Esophagus (tissue), 2 donors: ENCODE measurements around the gene RNASE8. TPM values are rescaled to one million over a fixed set of nuclear protein-coding genes. Genes with fewer than 3 reads are reported as not detected.

ENCODE experiments used
- H3K27ac ChIP-seq, 2 donors: one replicate each; pipeline ENCODE4 v1.5.1; 2013; ENCODE audit warnings: low read depth in 2 of 2, mild to moderate bottlenecking in 2 of 2, inconsistent platforms in 1 of 2, low read length in 1 of 2, moderate library complexity in 1 of 2
- H3K27me3 ChIP-seq, 2 donors: one replicate each; pipeline ENCODE4 v1.6.1; 2013; ENCODE audit warnings: low read length in 2 of 2, control low read depth in 1 of 2, mild to moderate bottlenecking in 1 of 2; ENCODE audit not compliant: insufficient read depth in 2 of 2, control insufficient read depth in 1 of 2
- H3K36me3 ChIP-seq, 2 donors: one replicate each; pipeline ENCODE4 v1.6.1; 2013; ENCODE audit warnings: low read length in 1 of 2; ENCODE audit not compliant: control insufficient read depth in 2 of 2, insufficient read depth in 2 of 2
- H3K4me1 ChIP-seq, 2 donors: one replicate each; pipeline ENCODE4 v1.6.1; 2013; ENCODE audit warnings: low read length in 1 of 2; ENCODE audit not compliant: control insufficient read depth in 2 of 2, insufficient read depth in 2 of 2
- H3K4me3 ChIP-seq, 2 donors: one replicate each; pipeline ENCODE4 v1.5.1; 2013; ENCODE audit warnings: low read length in 2 of 2, mild to moderate bottlenecking in 2 of 2, low read depth in 1 of 2, moderate library complexity in 1 of 2
- H3K9me3 ChIP-seq, 2 donors: one replicate each; pipeline ENCODE4 v1.6.1; 2013; ENCODE audit warnings: mild to moderate bottlenecking in 2 of 2, low read depth in 1 of 2, low read length in 1 of 2, moderate library complexity in 1 of 2; ENCODE audit not compliant: control insufficient read depth in 2 of 2, insufficient read depth in 1 of 2
- WGBS, 2 donors: extraction: QIAGEN DNeasy Blood & Tissue Kit; methylation state at CpG; one replicate each; pipeline ENCODE4 v1.1.7; 2013; 5-methylcytosine and 5-hydroxymethylcytosine counted together
- polyA plus RNA-seq, 2 donors: library from polyadenylated mRNA; stranded (reverse); fragments of 200-250 nt; gene quantifications; one replicate each; pipeline ENCODE4 v1.2.3, GENCODE V29; 2013
- donor health status: healthy with polysubstance abuse.
- donor health status: Bipolar disorder and iron deficiency.

Gene RNASE8
- polyA plus RNA-seq, 2 donors, result not detected

DNA sequence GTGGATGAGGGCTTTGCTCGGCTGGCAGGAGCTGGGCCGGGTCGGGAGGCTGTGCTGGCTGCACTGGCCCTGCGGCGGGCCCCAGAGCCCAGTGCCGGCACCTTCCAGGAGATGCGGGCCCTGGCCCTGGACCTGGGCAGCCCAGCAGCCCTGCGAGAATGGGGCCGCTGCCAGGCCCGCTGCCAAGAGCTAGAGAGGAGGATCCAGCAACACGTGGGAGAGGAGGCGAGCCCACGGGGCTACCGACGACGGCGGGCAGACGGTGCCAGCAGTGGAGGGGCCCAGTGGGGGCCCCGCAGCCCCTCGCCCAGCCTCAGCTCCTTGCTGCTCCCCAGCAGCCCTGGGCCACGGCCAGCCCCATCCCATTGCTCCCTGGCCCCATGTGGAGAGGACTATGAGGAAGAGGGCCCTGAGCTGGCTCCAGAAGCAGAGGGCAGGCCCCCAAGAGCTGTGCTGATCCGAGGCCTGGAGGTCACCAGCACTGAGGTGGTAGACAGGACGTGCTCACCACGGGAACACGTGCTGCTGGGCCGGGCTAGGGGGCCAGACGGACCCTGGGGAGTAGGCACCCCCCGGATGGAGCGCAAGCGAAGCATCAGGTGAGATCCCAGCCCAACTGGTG is 24.0 kb downstream of the RNASE8 start:
- no peaks in the 10 kb centered on the region for H3K27me3 ChIP-seq
- H3K9me3 ChIP-seq, result no peaks in the 10 kb centered on the region
- H3K4me3 ChIP-seq, result no peak overlapping the region
- peaks cover 0 to 10% of the 10 kb centered on the region in 2 donors for H3K36me3 ChIP-seq
- no peaks in the 10 kb centered on the region for H3K4me1 ChIP-seq
- 86 to 93% methylated on average over 28 to 30 of the region's 30 CpGs for WGBS, 2 donors
- no peak overlapping the region for H3K27ac ChIP-seq

DNA sequence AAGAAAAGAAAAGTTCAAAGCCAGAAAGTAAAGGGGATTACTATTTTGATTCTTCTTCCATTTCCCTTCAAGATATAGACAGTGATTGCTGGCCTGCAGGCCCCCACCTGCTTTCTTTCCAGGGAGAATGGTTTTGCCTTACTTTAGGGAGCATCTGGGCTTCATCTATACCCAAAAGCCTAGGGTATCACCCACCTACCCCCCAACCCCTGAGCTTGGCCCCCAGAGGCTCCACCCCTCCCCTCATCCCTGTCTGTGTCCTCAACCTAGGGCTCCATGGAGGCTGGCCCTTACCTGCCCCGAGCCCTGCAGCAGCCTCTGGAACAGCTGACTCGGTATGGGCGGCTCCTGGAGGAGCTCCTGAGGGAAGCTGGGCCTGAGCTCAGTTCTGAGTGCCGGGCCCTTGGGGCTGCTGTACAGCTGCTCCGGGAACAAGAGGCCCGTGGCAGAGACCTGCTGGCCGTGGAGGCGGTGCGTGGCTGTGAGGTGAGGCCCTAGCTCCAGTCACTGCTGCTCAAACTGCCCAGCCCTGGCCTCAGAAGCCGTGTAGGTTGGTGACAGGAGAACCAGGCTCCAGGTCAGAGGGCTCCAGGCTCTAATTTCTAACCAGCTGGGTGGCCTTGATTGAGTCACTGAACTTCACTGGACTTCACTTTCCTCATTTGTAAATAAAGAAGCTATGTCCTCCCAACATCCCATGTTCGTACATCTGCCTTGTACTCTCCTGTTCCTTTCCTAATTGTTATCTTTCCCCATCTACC is 26.1 kb downstream of the RNASE8 start:
- no peaks in the 10 kb centered on the region for H3K4me1 ChIP-seq
- H3K36me3 ChIP-seq, result peaks cover 0 to 10% of the 10 kb centered on the region in 2 donors
- no peaks in the 10 kb centered on the region for H3K9me3 ChIP-seq
- H3K4me3 ChIP-seq, result no peak overlapping the region
- no peaks in the 10 kb centered on the region for H3K27me3 ChIP-seq
- no peak overlapping the region for H3K27ac ChIP-seq
- 82 to 83% methylated on average over 11 of the region's 11 CpGs for WGBS, 2 donors

DNA sequence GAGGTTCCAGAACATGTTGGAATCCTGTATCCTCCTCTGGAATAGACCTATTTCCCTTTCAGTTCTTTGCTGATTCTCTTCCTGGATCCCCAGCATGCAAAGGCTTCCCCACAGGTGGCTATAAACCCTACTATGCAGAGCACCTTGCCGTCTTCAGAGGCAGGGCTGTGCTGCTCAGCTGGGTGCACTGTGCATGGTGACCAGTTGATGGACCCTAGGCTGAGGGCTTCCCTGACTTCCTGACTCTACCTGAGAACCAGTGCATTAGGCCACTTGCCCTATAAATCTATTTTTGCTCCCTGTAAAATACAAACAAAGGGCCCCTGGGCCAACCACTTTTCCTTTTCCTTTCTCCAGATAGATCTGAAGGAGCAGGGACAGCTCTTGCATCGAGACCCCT is 26.8 kb downstream of the RNASE8 start:
- Histone ChIP-seq H3K27me3 (no peaks in the 10 kb centered on the region), H3K4me3 (no peak overlapping the region), H3K36me3 (peaks cover 3 to 10% of the 10 kb centered on the region in 2 donors), H3K9me3 (no peaks in the 10 kb centered on the region), H3K4me1 (no peaks in the 10 kb centered on the region), H3K27ac (no peak overlapping the region)
- WGBS, 2 donors, result 84 to 96% methylated on average over 2 of the region's 2 CpGs

DNA sequence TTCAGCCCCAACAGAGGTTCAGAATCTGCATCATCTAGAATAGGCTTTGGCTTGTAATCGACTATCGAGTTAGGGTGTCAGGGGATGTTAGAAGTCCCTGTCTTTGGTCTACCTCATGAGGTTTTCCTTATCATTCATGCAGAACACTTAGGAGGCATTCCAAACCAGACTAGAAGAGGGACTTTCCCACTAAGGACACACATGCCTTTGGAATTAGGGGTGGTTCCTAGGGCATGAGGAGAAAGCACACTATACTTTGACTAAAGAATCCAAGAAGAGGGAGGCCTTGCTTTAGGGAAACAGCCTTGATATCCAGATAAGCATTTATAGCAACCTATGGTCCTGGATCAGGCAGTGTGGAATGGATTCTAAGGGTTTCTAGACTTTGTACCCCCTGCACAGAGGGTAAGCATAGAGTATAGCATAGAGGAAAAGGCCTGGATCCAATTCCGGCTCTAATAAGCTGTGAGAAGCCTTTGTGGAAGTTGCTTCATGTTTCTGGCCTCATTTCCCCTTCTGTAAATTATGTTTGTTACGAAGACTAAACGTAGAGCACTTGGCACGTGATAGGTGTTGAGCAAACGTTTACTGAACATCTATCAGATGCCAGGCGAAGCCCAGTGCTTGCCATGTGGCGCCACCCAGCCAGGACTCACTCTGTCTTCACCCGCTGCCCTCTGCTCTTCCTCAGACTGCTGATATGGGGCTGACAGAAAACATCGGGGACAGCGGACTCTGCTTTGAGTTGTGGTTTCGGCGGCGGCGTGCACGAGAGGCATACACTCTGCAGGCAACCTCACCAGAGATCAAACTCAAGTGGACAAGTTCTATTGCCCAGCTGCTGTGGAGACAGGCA is 27.6 kb downstream of the RNASE8 start:
- H3K36me3 ChIP-seq, result peaks cover 3 to 14% of the 10 kb centered on the region in 2 donors
- H3K27ac ChIP-seq, result no peak overlapping the region
- no peak overlapping the region for H3K4me3 ChIP-seq
- 63 to 69% methylated on average over 17 of the region's 17 CpGs for whole genome bisulfite sequencing, 2 donors
- H3K27me3 ChIP-seq, result no peaks in the 10 kb centered on the region
- H3K4me1 ChIP-seq, result no peaks in the 10 kb centered on the region
- H3K9me3 ChIP-seq, result no peaks in the 10 kb centered on the region

DNA sequence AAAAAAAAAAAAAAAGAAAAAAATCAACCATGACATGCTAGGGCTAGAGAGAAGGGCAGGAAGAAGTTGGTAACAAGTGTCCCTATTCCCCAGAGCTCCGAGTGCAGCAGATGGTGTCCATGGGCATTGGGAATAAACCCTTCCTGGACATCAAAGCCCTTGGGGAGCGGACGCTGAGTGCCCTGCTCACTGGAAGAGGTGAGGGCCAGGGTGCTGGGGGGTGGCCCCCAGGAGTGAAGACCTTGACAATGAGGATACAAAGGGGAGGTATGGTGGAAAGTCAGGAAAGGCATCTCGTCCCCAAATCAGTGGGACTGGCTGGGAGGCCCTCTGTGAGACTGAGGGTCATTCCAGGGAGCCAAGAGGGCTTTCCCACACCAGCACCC is 29.3 kb downstream of the RNASE8 start:
- peaks cover 3 to 25% of the 10 kb centered on the region in 2 donors for H3K36me3 ChIP-seq

DNA sequence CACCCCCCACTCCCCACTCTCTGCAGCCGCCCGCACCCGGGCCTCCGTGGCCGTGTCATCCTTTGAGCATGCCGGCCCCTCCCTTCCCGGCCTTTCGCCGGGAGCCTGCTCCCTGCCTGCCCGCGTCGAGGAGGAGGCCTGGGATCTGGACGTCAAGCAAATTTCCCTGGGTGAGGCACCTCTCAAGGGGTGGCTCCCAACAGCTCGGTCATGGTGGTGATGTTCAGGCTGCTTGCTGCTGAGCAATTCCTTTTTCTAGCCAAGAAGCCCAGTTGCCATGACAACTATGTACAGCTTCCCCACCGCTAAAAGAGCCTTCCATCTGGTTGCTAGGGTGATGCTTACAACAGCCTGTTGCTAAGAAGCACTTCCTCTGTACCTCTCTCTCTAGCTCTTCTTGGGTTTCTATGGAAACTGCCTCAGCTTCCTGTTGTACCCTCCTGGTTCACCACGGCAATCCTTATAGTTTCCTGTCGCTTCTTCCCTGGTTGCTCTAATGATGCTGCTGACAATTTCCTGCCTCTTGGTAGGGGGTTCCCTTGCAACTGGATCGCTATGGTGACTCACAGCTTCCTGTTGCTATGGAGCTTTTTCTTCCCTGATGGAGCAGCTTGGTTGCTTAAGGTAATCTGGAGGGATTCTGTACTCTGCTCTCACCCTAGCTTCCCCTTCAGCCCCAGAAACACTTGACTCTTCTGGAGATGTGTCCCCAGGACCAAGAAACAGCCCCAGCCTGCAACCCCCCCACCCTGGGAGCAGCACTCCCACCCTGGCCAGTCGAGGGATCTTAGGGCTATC is 29.9 kb downstream of the RNASE8 start:
- no peaks in the 10 kb centered on the region for H3K4me1 ChIP-seq
- H3K4me3 ChIP-seq, result no peak overlapping the region
- no peak overlapping the region for H3K27ac ChIP-seq
- no peaks in the 10 kb centered on the region for H3K27me3 ChIP-seq
- H3K36me3 ChIP-seq, result peaks cover 3 to 25% of the 10 kb centered on the region in 2 donors
- whole genome bisulfite sequencing, 2 donors, result 37 to 40% methylated on average over 19 of the region's 19 CpGs
- H3K9me3 ChIP-seq, result no peaks in the 10 kb centered on the region

More for the DNA sequence above, 29.3 kb downstream of the RNASE8 start:
- H3K27ac ChIP-seq, result no peak overlapping the region
- no peaks in the 10 kb centered on the region for H3K4me1 ChIP-seq
- no peak overlapping the region for H3K4me3 ChIP-seq
- no peaks in the 10 kb centered on the region for H3K27me3 ChIP-seq
- H3K9me3 ChIP-seq, result no peaks in the 10 kb centered on the region
- WGBS, 2 donors, result 90% methylated on average over 4 of the region's 4 CpGs

DNA sequence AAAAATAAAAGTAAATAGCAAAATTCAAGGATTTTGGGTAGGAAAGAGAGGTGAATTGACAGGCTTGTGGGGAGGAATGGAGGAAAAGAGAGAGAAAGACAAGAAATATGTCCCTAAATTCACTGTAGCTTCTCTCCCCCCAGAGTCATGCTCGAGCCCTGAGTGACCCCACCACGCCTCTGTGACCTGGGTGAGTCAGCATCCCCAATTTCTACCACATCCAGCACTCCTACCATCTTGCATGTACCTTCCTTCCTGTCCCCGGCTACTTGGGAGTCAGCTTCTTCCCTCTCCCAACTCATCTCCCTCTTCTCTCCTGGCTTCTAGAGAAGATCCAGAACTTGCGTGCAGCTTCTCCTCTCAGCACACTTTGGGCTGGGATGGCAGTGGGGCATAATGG is 31.1 kb downstream of the RNASE8 start:
- Histone ChIP-seq H3K36me3 (peaks cover 3 to 30% of the 10 kb centered on the region in 2 donors), H3K27me3 (no peaks in the 10 kb centered on the region), H3K9me3 (no peaks in the 10 kb centered on the region), H3K4me1 (no peaks in the 10 kb centered on the region), H3K27ac (no peak overlapping the region), H3K4me3 (no peak overlapping the region)
- 73 to 80% methylated on average over 4 of the region's 4 CpGs for WGBS, 2 donors

DNA sequence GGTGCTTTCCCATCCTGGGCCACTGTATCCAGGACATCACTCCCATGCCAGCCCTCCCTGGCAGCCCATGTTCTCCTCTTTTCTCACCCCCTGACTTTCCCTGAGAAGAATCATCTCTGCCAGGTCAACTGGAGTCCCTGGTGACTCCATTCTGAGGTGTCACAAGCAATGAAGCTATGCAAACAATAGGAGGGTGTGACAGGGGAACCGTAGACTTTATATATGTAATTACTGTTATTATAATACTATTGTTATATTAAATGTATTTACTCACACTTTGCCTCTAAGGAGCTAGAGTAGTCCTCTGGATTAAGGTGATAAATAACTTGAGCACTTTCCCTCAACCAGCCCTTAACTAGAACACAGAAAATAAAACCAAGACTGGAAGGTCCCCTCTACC is 31.6 kb downstream of the RNASE8 start:
- WGBS, 2 donors, result 38 to 40% methylated on average over 1 of the region's 1 CpG
- no peak overlapping the region for H3K27ac ChIP-seq

DNA sequence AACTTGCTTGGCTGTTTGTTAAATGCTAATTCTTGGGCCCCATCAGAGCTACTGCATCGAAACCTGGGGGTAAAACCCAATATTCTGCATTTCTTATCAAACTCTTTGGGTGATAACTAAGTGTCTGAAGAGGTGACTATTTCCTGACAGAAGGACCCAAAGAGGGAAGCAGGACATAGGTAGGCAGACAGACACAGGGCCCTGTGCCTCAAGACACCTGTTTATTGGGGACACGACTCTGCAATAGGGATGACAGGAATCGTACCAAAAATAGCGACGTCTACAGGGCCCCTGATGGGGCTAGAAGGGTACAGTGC is 32.2 kb downstream of the RNASE8 start:
- 75 to 82% methylated on average over 5 of the region's 5 CpGs for WGBS, 2 donors
- Histone ChIP-seq H3K36me3 (peaks cover 3 to 27% of the 10 kb centered on the region in 2 donors), H3K27ac (no peak overlapping the region), H3K4me1 (no peaks in the 10 kb centered on the region), H3K4me3 (no peak overlapping the region), H3K9me3 (no peaks in the 10 kb centered on the region), H3K27me3 (no peaks in the 10 kb centered on the region)

More for the DNA sequence above, 31.6 kb downstream of the RNASE8 start:
- no peaks in the 10 kb centered on the region for H3K9me3 ChIP-seq
- no peaks in the 10 kb centered on the region for H3K4me1 ChIP-seq
- H3K36me3 ChIP-seq, result peaks cover 3 to 28% of the 10 kb centered on the region in 2 donors
- no peaks in the 10 kb centered on the region for H3K27me3 ChIP-seq
- no peak overlapping the region for H3K4me3 ChIP-seq
